GM19099 (cell line): Measurements from ENCODE around the gene OR1N2.
"Not testable (repeated sequence)": the region's sequence is repeated elsewhere in the genome, so short reads cannot be mapped to it uniquely, and the experiment has no call there.

Experiments
- POLR2A ChIP-seq: IDR thresholded peaks from 3 replicates; pipeline ENCODE4 v1.6.1; 2011; ENCODE audit warnings: low read depth; ENCODE audit not compliant: insufficient read length; ENCODE audit errors: extremely low read depth

OR1N2 gene

GRCh38 chr9:122580360-122580759 lies 27.4 kb downstream of the OR1N2 start:
- no peak for TF ChIP-seq POLR2A

- not testable (repeated sequence) for TF ChIP-seq POLR2A
Measured at GRCh38 chr9:122583284-122583683, 30.4 kb downstream of the OR1N2 start, which contains the start of gene OR1L8. TSS of gene OR1L8 (minus strand) at chr9:122583384. CDS start at chr9:122568477, 14,907 bp downstream.
